Measurements from ENCODE around the gene SIPA1L3. TPM values are rescaled to one million over a fixed set of nuclear protein-coding genes. Genes with fewer than 3 reads are reported as not detected.

The SIPA1L3 gene
- polyA plus RNA-seq, 2 of the 4 experiments (the other 2 are of a cell fraction) = 28.9 to 50.6 TPM

DNA sequence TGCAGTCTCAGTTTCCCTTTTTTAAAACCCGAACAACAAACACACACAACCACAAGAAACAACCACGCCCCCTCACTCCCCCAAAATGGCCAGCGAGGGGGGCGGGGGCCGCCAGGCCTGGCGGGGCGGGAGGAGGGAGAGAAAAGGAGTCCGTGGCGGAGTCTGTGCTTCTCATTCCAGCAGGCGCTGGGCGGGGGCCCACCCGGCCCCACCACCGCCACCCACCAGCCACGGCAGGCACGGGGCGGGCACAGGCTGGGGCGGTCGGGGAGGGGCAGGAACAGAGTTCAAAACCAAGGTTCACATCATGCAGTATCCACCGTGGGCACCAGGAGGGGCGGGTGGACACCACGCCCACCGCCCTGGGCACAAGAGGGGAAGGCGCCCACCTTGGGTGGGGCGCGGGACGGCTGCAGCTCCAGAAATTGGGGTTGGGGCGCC, 304.2 kb downstream of the SIPA1L3 start:
- FAIRE-seq (no peak), DNase-seq (ENCODE audit: low read depth in 1 of 2, low spot score in 1 of 2) (no peak), ATAC-seq (peak; percentile 41 to 51; a peak in 5 of 6 replicates)
- POLR2A ChIA-PET = no interaction called here
- Histone ChIP-seq H3K27ac (peak overlapping the region in 1 of 2 experiments; percentile 14; a peak in 1 of 6 replicates), H3K4me3 (no peak overlapping the region), H3K4me2 (no peak overlapping the region), H3K4me1 (peaks cover 31% of the 10 kb centered on the region), H3K9me3 (no peaks in the 10 kb centered on the region)
- TF ChIP-seq EP300 (IDR thresholded peaks at IDR 0.05) (no peak), CEBPB (IDR thresholded peaks at IDR 0.05) (no peak), ESRRA (IDR thresholded peaks at IDR 0.05; ENCODE audit: borderline replicate concordance, low read length) (no peak), REST (IDR thresholded peaks at IDR 0.05) (no peak), JUNB (IDR thresholded peaks at IDR 0.05) (no peak), FOSB (CRISPR knock-in tag; IDR thresholded peaks at IDR 0.05) (no peak), HOXB13 (CRISPR knock-in tag; IDR thresholded peaks at IDR 0.05; ENCODE audit: low read depth) (no peak), RAD21 (conservative IDR thresholded peaks at IDR 0.05 in 1 of 2, IDR thresholded peaks at IDR 0.05 in 1 of 2) (no peak), RFX5 (IDR thresholded peaks at IDR 0.05) (no peak), ZC3H11A (IDR thresholded peaks at IDR 0.05) (no peak), KDM1A (IDR thresholded peaks at IDR 0.05; ENCODE audit: low read depth) (no peak), HES2 (IDR thresholded peaks at IDR 0.05) (no peak), HOXB5 (CRISPR knock-in tag; IDR thresholded peaks at IDR 0.05) (no peak)
- TF ChIP-seq, protein P1, sequence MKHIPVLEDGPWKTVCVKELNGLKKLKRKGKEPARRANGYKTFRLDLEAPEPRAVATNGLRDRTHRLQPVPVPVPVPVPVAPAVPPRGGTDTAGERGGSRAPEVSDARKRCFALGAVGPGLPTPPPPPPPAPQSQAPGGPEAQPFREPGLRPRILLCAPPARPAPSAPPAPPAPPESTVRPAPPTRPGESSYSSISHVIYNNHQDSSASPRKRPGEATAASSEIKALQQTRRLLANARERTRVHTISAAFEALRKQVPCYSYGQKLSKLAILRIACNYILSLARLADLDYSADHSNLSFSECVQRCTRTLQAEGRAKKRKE (CRISPR knock-in tag; IDR thresholded peaks at IDR 0.05; ENCODE audit: low read depth) = no peak
- 75% methylated on average over 23 of the region's 27 CpGs for WGBS (ENCODE audit: missing lambda C conversion rate)
- CTCF ChIA-PET = interaction anchor here (2.3 to 2.8 kb wide), 2 partner anchors 23 to 308 kb away, joined by 9 to 16 read pairs; no protein-coding TSS in a partner anchor

DNA sequence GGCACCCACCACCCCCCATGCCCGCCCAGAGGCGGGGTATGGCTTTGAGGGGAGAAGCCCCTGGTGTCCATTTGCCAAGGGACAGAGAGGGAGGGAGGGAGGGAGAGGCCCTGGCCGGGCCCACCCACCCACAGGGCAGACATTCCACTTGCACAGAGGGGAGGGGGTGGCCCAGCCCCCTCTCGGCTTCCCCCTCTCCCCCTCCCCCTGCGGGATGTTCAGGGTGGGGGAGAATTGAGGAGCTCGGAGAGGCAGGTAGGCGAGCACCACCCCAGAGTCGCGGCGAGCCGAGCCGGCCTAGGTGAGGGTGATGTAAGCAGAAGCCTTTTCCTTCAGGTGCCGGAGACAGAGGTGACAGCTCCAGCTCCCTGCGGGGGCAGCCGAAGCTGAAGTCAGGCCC, 304.8 kb downstream of the SIPA1L3 start:
- Histone ChIP-seq H3K4me2 (no peak overlapping the region), H3K4me3 (no peak overlapping the region), H3K9me3 (no peaks in the 10 kb centered on the region), H3K4me1 (peaks cover 31% of the 10 kb centered on the region), H3K27ac (peak overlapping the region in 1 of 2 experiments; percentile 31; a peak in 1 of 6 replicates)
- ATAC-seq (no peak), DNase-seq (ENCODE audit: low read depth in 1 of 2, low spot score in 1 of 2) (no peak), FAIRE-seq (no peak)
- CTCF ChIA-PET = interaction anchor here (1.0 to 2.8 kb wide), 4 partner anchors 13 to 309 kb away, joined by 3 to 16 read pairs (median 8); no protein-coding TSS in a partner anchor
- WGBS (ENCODE audit: missing lambda C conversion rate) = 75% methylated on average over 14 of the region's 15 CpGs
- POLR2A ChIA-PET = no interaction called here
- TF ChIP-seq ZNF302 (CRISPR knock-in tag; IDR thresholded peaks at IDR 0.05) (no peak), ZSCAN20 (CRISPR knock-in tag; IDR thresholded peaks at IDR 0.05) (no peak), HES2 (IDR thresholded peaks at IDR 0.05) (no peak), POLR2A (IDR thresholded peaks at IDR 0.05; ENCODE audit: low read length) (no peak), PBX3 (IDR thresholded peaks at IDR 0.05) (no peak), EHF (CRISPR knock-in tag; IDR thresholded peaks at IDR 0.05) (no peak), CHD2 (IDR thresholded peaks at IDR 0.05; ENCODE audit: low read length, partially characterized antibody) (no peak), EP300 (IDR thresholded peaks at IDR 0.05) (no peak), MAX (IDR thresholded peaks at IDR 0.05) (no peak)
